SK-N-SH (cell line): Measurements from ENCODE around the gene APELA. TPM values are rescaled to one million over a fixed set of nuclear protein-coding genes. Genes with fewer than 3 reads are reported as not detected.
A peak's percentile ranks its signal among the peaks of the same experiment; 100 is the strongest.
"Not testable (repeated sequence)": the region's sequence is repeated elsewhere in the genome, so short reads cannot be mapped to it uniquely, and the experiment has no call there.

Source experiments
- CTCF ChIA-PET: fragments of 300-600, 350-600 bp; formaldehyde crosslinking; extraction: SDS; loops from one replicate; lab custom pipeline; 2021; lab: Yijun Ruan, JAX
- POLR2A ChIA-PET: fragments of 350-600 bp; sonication (Branson Sonifier 250); formaldehyde crosslinking; extraction: SDS; loops from one replicate; lab custom pipeline; 2020; ENCODE audit warnings: antibody characterized with exemption, inconsistent platforms; lab: Yijun Ruan, JAX
- DNase-seq: peaks from one replicate; pipeline ENCODE4 v3.0.0; 2012
- H2AFZ ChIP-seq: fragments of 200-600 bp; sonication (generic); 2 replicates; pipeline ENCODE4 v1.8.1; 2016; ENCODE audit warnings: antibody characterized with exemption, mild to moderate bottlenecking, low read depth
- H3F3A ChIP-seq: fragments of 200-600 bp; sonication (generic); replicated peaks from 2 replicates; pipeline ENCODE3; 2016; ENCODE audit warnings: antibody characterized with exemption, mild to moderate bottlenecking; ENCODE audit not compliant: insufficient read depth
- H3K27ac ChIP-seq, 2 experiments: fragments of 200-500 bp in 1 of 2; fragments of 200-600 bp in 1 of 2; sonication (Bioruptor generic) in 1 of 2; sonication (generic), shearing (Covaris generic) in 1 of 2; 2 replicates each; pipeline versions ENCODE4 v1.5.1 to v1.6.1; 2014 to 2016; ENCODE audit warnings: low read depth in 2 of 2, inconsistent platforms in 1 of 2, low read length in 1 of 2, mild to moderate bottlenecking in 1 of 2, mixed read lengths in 1 of 2
- H3K27me3 ChIP-seq: fragments of 200-600 bp; sonication (generic), shearing (Covaris generic); 2 replicates; pipeline ENCODE4 v1.6.1; 2016; ENCODE audit warnings: mixed run types; ENCODE audit not compliant: insufficient read depth
- H3K36me3 ChIP-seq, 2 experiments: fragments of 200-500 bp in 1 of 2; fragments of 200-600 bp in 1 of 2; sonication (Bioruptor generic) in 1 of 2; sonication (generic) in 1 of 2; replicated peaks in 1 of 2; 2 replicates each; pipeline versions ENCODE3 to v1.5.1; 2014 to 2016; ENCODE audit warnings: low read length in 1 of 2, mild to moderate bottlenecking in 1 of 2; ENCODE audit not compliant: insufficient read depth in 2 of 2, control insufficient read depth in 1 of 2
- H3K4me1 ChIP-seq, 2 experiments: fragments of 200-500 bp in 1 of 2; fragments of 200-600 bp in 1 of 2; sonication (Bioruptor generic) in 1 of 2; sonication (generic), shearing (Covaris generic) in 1 of 2; 2 replicates each; pipeline versions ENCODE4 v1.5.1 to v1.6.1; 2014 to 2016; ENCODE audit warnings: low read depth in 1 of 2, low read length in 1 of 2, mixed run types in 1 of 2; ENCODE audit not compliant: insufficient read depth in 2 of 2, control insufficient read depth in 1 of 2
- H3K4me2 ChIP-seq: fragments of 200-600 bp; sonication (generic), shearing (Covaris generic); 2 replicates; pipeline ENCODE4 v1.6.1; 2017; ENCODE audit warnings: mixed run types
- H3K4me3 ChIP-seq, 2 experiments: fragments of 200-500 bp in 1 of 2; fragments of 200-600 bp in 1 of 2; sonication (Bioruptor generic) in 1 of 2; sonication (generic), shearing (Covaris generic) in 1 of 2; 2 replicates each; pipeline versions ENCODE4 v1.5.1 to v1.8.1; 2014 to 2016; ENCODE audit warnings: low read depth in 2 of 2, inconsistent platforms in 1 of 2, low read length in 1 of 2, mild to moderate bottlenecking in 1 of 2, mixed read lengths in 1 of 2, moderate library complexity in 1 of 2
- H3K79me2 ChIP-seq: fragments of 200-600 bp; sonication (generic); 2 replicates; pipeline ENCODE4 v1.8.1; 2017; ENCODE audit warnings: mild to moderate bottlenecking; ENCODE audit not compliant: insufficient read depth
- H3K9ac ChIP-seq: fragments of 200-600 bp; sonication (generic); 2 replicates; pipeline ENCODE4 v1.6.1; 2017; ENCODE audit warnings: mixed run types
- H3K9me2 ChIP-seq: fragments of 200-600 bp; sonication (generic); 2 replicates; pipeline ENCODE4 v1.6.1; 2017; ENCODE audit warnings: mixed run types
- H3K9me3 ChIP-seq: fragments of 200-600 bp; sonication (generic); 2 replicates; pipeline ENCODE4 v1.6.1; 2017; ENCODE audit warnings: mixed run types, mild to moderate bottlenecking, moderate library complexity
- H4K20me1 ChIP-seq: fragments of 200-600 bp; sonication (generic); 2 replicates; pipeline ENCODE4 v1.6.1; 2017; ENCODE audit warnings: mild to moderate bottlenecking, mixed run types; ENCODE audit not compliant: insufficient read depth
- FOSL2 ChIP-seq: IDR thresholded peaks from 2 replicates; pipeline ENCODE4 v1.4.0; 2012; ENCODE audit warnings: low read depth, mild to moderate bottlenecking, moderate library complexity, borderline replicate concordance
- RAD21 ChIP-seq: IDR thresholded peaks from 2 replicates; pipeline ENCODE4 v1.6.1; 2012; ENCODE audit warnings: mild to moderate bottlenecking, low read length
- RFX5 ChIP-seq: IDR thresholded peaks from 2 replicates; pipeline ENCODE4 v1.6.1; 2012; ENCODE audit warnings: mild to moderate bottlenecking, improper control_type of control experiment, low read length
- WGBS: methylation state at CpG from one replicate; pipeline ENCODE4 v1.1.6; 2017; ENCODE audit warnings: low lambda C conversion rate; 5-methylcytosine and 5-hydroxymethylcytosine counted together
- polyA plus RNA-seq, 3 experiments: library from polyadenylated mRNA; depleted of rRNA; stranded (reverse); fragments of >200 nt; gene quantifications; 2 replicates each; pipeline ENCODE4 v1.2.3, GENCODE V29; 2012
- TF ChIP-seq, protein P1 (sequence below): fragments of 200-600 bp; sonication (generic); IDR thresholded peaks from 2 replicates; pipeline ENCODE4 v1.6.1; 2017; ENCODE audit warnings: antibody characterized with exemption, mild to moderate bottlenecking, moderate library complexity
- TF ChIP-seq, protein P2 (sequence below): IDR thresholded peaks from 2 replicates; pipeline ENCODE4 v1.4.0; 2012; ENCODE audit warnings: low read depth, borderline replicate concordance
- TF ChIP-seq, protein P3 (sequence below): IDR thresholded peaks from 2 replicates; pipeline ENCODE4 v1.4.0; 2012; ENCODE audit warnings: low read depth, borderline replicate concordance
- TF ChIP-seq, protein P4 (sequence below): IDR thresholded peaks from 2 replicates; pipeline ENCODE4 v1.4.0; 2012; ENCODE audit warnings: low read depth

APELA gene
- polyA plus RNA-seq, 1 of the 3 experiments (the other 2 are of a cell fraction) = not detected

DNA sequence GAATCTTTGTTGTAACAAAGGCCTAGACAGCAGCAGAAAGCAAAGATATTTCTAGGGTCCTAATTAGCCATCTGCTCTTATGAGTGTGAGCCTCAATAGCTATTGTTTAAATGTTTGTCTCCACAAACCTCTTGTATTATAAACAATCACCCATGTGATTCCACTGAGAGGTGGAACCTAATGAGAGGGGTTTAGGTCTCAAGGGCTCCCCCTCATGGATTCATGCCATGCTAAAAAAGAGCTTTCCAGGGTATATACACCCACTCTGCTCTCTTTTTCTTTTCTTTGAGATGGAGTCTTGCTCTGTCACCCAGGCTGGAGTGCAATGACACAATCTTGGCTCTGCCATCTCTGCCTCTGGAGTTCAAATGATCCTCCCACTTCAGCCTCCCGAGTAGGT is 58.4 kb downstream of the APELA start:
- TF ChIP-seq RFX5 (no peak), FOSL2 (no peak), RAD21 (no peak)
- TF ChIP-seq, protein P1, sequence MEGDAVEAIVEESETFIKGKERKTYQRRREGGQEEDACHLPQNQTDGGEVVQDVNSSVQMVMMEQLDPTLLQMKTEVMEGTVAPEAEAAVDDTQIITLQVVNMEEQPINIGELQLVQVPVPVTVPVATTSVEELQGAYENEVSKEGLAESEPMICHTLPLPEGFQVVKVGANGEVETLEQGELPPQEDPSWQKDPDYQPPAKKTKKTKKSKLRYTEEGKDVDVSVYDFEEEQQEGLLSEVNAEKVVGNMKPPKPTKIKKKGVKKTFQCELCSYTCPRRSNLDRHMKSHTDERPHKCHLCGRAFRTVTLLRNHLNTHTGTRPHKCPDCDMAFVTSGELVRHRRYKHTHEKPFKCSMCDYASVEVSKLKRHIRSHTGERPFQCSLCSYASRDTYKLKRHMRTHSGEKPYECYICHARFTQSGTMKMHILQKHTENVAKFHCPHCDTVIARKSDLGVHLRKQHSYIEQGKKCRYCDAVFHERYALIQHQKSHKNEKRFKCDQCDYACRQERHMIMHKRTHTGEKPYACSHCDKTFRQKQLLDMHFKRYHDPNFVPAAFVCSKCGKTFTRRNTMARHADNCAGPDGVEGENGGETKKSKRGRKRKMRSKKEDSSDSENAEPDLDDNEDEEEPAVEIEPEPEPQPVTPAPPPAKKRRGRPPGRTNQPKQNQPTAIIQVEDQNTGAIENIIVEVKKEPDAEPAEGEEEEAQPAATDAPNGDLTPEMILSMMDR = peak; percentile 22; the same call in 1 of the 2 replicates
- TF ChIP-seq, protein P2, sequence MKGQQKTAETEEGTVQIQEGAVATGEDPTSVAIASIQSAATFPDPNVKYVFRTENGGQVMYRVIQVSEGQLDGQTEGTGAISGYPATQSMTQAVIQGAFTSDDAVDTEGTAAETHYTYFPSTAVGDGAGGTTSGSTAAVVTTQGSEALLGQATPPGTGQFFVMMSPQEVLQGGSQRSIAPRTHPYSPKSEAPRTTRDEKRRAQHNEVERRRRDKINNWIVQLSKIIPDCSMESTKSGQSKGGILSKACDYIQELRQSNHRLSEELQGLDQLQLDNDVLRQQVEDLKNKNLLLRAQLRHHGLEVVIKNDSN = no peak
- TF ChIP-seq, protein P3, sequence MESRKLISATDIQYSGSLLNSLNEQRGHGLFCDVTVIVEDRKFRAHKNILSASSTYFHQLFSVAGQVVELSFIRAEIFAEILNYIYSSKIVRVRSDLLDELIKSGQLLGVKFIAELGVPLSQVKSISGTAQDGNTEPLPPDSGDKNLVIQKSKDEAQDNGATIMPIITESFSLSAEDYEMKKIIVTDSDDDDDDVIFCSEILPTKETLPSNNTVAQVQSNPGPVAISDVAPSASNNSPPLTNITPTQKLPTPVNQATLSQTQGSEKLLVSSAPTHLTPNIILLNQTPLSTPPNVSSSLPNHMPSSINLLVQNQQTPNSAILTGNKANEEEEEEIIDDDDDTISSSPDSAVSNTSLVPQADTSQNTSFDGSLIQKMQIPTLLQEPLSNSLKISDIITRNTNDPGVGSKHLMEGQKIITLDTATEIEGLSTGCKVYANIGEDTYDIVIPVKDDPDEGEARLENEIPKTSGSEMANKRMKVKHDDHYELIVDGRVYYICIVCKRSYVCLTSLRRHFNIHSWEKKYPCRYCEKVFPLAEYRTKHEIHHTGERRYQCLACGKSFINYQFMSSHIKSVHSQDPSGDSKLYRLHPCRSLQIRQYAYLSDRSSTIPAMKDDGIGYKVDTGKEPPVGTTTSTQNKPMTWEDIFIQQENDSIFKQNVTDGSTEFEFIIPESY = no peak
- TF ChIP-seq, protein P4, sequence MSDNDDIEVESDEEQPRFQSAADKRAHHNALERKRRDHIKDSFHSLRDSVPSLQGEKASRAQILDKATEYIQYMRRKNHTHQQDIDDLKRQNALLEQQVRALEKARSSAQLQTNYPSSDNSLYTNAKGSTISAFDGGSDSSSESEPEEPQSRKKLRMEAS = no peak
- Histone ChIP-seq H3K9me3 (no peaks in the 10 kb centered on the region), H3K4me2 (no peak overlapping the region), H3K9me2 (no peaks in the 10 kb centered on the region), H3K4me3 (no peak overlapping the region), H3K4me1 (no peaks in the 10 kb centered on the region), H3K27ac (no peak overlapping the region), H3K79me2 (no peaks in the 10 kb centered on the region), H3K36me3 (no peaks in the 10 kb centered on the region), H2AFZ (no peak overlapping the region), H3K9ac (no peak overlapping the region), H3F3A (no peaks in the 10 kb centered on the region), H3K27me3 (no peaks in the 10 kb centered on the region; the same call in 1 of the 2 replicates), H4K20me1 (no peaks in the 10 kb centered on the region)
- DNase-seq = peak; percentile 17
- WGBS = 0% methylated on average over 1 of the region's 1 CpG
- CTCF ChIA-PET = interaction anchor here (1.8 kb wide), 1 partner anchor 21 kb away, joined by 3 read pairs; no protein-coding TSS in a partner anchor
- POLR2A ChIA-PET = no interaction called here

DNA sequence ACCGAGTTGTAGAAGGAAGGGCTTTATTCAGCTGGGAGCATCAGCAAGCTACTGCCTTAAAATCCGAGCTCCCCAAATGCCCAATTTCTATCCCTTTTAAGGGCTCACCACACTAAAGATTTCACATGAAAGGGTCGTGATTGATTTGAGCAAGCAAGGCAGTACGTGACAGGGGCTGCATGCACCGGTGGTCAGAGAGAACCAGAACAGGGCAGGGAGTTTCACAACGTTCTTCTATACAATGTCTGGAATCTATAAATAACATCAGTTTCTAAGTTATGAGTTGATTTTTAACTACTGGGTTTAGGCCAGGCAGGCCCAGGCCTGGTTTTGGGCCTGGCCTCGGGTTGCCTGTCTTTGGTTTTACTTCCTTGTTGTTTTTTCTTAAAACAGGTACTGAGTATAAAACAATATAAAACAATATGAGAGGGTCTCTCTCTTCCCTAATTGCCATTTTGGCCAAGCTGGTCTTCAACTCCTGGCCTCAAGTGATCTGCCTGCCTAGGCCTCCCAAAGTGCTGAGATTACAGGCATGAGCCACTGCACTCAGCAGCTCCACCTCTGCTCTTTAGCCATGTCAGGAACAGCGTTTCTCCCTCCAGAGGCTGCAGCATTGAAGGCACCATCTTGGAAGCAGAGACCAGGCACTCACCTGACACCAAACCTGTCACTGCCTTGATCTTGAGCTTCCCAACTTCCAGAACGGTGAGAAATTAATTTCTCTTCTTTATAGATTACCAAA is 59.1 kb downstream of the APELA start:
- H3K36me3 ChIP-seq, H4K20me1 ChIP-seq, POLR2A ChIA-PET, H3K4me2 ChIP-seq, DNase-seq, H3K27ac ChIP-seq, H3K27me3 ChIP-seq, H3K4me1 ChIP-seq, H3K79me2 ChIP-seq, H3F3A ChIP-seq, H3K9me2 ChIP-seq, H3K4me3 ChIP-seq, H2AFZ ChIP-seq, H3K9me3 ChIP-seq, H3K9ac ChIP-seq: not testable (repeated sequence)
- CTCF ChIA-PET = interaction anchor here (1.8 kb wide), 1 partner anchor 22 kb away, joined by 3 read pairs; no protein-coding TSS in a partner anchor
- 31% methylated on average over 8 of the region's 9 CpGs for WGBS
